Activated naive CD4-positive, alpha-beta T cell (primary cell): ENCODE results near the gene DIO3.
"Not testable (repeated sequence)": the region's sequence is repeated elsewhere in the genome, so short reads cannot be mapped to it uniquely, and the experiment has no call there.

Source experiments
- DNase-seq, 4 experiments: peaks; one replicate each; lab custom pipeline; 2025; lab: John Stamatoyannopoulos, UW

The DIO3 gene

DNA sequence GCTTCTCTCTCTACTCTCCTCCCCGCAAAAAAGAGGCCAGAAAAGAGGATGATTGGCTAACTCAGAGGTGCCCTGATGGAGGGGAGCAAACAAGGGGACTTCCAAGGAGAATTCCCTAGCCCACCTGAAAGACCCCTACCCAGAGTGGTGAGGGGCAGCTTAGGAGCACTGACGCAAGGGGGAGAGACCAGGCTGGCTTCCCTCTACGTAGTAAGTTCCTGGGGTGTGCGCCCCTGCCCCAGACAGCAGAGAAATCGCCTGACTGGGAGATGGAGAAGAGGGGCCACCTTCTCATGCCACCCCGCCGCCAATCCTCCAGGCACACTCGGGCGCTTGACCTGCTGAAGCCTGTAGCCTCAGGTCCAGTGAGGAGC, 2.1 kb upstream of the DIO3 start:
- no peak for DNase-seq

DNA sequence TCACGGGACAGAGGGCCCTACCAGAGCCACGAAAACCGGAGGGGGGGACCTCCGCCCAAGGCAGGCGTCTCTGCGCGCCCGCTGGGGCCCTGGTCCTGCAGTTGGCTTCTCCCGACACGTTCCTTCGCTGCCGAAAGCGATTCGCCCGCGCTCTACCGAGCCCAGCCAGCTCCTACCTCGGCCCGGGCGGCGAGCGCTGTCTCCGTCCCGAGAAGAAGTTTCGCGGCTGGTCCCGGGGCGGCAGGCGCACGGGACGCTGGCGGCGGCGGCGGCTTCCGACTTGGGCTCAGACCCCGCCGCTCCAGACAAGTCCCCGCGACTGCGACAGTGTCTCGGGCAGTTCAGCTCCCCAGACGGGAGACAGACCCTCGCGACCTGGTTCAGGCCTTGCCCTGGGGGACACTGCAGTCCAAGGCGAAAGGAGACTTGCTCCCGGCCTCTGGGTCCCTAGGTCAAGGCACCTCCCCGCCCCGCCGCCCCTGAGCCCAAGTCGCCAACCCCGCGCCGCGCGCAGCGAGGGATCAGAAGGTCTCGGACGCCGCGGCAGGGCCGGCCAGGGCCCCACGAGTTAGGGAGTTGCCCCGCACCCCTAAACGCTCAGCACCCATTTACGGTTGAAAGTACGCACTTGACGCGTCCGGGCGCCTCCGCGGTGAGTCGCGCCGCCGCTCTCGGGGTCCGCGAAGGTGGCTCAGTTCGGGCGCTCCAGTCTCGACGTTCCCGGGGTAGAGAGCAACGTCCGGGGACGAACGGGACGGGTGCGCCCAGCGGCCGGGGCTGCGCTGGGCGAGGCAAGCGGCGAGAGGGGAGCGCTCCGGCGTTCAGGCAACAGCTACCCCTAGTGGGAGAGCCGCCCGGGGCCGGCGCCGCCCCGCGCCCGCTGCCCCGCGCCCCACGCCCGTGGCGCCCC, 1.4 kb upstream of the DIO3 start:
- DNase-seq, result no peak

DNA sequence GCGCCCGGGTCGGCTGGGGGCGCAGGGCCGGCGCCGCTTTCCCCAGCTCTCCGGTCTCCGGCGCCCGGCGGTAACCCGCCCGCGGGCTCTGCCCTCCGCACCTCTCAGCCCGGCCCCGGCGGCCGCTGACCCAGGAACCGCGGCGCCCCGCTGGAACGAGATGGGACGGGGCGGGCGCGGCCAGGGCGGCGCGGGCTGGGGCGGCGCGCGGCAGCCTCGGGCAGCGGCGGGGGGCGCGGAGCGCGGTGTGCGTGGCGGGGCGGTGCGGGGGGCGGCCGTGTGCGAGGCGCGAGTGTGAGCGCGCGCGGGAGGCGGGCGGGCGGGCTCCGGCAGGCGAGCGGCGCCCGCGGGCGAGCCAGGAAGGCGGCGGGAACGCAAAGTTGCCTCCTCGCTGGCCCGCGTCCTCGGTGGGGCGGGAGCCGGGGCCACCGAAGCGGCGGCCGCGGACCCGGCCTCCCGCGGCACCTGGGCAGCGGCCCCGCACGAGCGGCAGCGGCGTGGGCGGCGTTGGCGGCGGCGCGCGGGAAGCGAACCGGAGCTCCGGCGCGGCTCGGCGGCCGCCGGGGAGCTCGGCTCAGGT, 671 bp upstream of the DIO3 start:
- DNase-seq, result no peak

DNA sequence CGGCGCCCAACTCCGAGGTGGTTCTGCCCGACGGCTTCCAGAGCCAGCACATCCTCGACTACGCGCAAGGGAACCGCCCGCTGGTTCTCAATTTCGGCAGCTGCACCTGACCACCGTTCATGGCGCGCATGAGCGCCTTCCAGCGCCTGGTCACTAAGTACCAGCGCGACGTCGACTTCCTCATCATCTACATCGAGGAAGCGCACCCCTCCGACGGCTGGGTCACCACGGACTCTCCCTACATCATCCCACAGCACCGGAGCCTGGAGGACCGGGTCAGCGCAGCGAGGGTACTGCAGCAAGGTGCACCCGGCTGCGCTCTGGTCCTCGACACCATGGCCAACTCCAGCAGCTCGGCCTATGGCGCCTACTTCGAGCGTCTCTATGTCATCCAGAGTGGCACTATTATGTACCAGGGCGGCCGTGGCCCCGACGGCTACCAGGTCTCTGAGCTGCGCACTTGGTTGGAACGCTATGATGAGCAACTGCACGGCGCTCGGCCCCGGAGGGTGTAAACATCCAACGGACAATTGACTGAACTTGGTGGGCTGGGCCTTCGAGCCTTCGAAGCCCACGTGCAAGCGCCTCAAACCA, 699 bp downstream of the DIO3 start:
- no peak for DNase-seq

DNA sequence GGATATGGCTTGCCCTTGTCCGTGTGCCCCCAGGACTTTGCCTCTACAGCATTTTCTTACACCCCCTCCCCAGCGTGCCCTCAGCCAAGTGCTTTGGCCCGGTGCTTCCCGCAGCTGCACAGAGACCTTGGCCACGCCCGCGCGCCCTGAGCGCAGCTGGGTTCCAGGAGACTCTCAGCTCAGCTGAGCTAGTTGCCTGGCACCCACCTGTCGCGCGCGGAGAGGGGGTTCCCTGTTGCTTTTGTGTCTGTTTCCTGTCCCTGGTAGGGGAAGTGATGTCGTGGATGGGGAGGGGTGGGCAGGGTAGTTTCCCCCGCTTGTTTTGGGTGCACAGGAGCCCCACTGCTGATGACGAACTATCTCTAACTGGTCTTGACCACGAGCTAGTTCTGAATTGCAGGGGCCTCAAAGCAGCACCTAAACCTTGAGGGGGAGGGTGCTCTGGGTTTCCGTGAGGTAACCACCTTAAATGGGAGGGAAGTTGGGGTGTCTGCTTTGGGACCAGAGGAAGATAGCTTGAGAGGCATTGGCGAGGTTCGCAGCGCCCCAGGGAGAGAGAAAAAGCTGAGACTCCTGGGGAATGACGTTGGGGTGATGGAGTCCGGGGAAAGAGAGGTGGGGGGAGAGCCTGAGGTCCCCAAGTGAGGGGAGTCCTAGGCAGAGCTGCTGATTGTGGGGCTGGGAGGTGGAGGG, 1.5 kb downstream of the DIO3 start:
- no peak for DNase-seq

DNA sequence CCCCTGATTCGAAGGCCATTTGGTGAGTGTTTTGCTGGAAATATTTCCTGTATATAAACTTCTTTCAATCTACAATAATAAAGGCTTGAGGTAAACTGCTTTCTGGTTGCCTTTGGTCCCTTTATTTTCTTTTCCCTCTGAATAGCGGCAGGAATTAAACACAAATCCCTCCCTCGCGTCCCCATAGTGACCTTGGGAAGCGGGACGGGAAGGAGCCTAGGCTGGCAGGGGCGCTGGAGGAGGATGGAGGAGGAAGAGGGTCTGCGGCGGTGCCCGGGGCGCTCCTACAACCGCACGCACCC, 2.0 kb downstream of the DIO3 start:
- DNase-seq, result no peak

DNA sequence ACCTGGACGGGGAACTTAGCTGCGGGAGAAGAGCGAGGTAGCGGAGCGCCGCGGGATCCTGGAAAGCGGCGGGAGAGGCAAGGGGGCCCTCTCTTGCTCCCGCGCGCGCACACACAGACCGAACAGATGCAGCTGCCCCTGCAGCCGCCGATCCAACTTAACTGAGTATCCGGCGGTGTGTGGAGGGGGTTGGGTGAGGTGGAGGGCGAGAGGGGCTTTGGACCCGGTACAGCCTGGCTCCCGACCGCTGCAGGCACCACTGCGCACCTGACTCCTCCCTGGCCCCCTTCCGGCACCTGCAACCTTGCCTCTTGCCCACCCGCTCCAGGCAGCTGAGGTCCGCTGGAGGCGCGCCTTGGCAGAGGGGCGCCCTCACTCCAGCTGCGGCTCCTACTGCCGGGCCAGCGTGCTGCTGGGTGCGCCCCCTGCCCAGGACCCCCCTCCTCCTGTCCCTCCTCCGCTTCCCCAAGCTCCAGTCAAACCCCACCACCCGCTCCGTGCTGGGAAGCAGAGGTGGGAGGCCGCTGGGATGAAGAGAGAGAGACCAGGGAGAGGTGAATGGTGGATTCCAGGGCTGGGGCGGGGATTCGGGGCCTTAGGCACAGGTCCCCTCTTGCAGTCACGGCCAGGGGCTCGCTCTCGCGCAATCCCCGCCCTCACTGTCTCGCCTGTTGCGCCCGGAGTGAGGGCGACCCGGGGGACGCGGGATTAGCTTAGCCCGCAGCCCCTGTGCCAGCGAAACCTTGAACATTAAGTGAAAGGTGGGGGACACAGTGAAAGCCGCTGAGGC, 2.6 kb downstream of the DIO3 start:
- no peak for DNase-seq

DNA sequence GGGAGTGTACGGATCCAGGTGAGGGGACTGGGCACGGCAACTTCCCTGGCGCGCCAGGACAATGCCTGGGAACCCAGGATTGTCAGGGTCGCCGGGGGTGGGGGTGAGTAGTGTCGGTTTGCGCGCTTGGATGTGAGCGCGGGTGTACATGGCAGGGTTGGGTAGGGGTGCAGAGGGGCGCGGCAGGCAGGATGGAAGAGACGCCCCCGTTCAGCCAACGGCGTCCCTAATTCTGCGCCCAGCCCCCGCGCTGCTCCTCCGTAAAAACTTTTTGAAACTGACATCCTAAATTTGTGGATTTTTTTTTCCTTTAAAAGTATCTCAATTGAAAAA, 3.1 kb downstream of the DIO3 start:
- DNase-seq, result no peak

DNA sequence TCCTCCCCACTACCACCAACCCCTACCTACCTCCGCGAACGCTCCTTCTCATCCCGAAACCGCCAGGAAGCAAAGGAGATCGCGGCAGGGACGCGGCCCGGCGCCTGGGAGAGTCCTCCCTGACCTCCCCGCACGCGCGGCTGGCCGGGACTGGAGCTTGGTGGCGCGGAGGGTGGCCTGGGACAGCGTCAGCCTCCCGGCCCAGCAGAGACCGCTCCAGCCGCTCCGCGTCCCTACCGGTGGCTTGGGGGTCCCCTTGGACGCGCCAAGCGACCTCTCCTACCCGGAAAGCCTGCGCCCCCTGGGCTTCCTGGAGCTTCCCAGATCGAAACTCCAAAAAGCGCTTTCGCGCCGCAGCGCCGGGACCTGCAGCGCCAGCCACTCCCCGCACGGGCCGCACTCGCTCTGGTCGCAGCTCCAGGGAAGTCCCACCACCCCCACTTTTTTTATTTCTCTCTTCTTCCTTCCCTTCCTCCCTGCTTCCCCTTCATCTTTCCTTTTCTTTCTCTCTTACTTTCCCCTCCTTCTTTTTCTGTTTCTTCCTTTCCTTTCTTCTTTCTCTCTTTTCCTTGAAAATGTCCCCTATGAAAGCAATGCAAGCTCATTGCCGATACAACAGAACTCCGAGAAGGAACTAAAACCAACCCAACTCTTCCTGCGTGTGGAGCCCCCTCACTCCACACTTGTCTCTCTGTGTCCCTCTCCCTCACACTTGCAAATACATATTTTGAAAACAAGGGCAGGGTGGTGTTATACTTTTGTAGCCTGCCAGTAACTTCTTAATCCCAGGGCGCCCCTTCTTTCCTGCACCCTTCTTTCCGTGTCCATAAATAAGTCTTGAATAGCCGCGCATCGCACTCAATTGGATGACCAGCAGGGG, 3.8 kb downstream of the DIO3 start:
- DNase-seq, result no peak

DNA sequence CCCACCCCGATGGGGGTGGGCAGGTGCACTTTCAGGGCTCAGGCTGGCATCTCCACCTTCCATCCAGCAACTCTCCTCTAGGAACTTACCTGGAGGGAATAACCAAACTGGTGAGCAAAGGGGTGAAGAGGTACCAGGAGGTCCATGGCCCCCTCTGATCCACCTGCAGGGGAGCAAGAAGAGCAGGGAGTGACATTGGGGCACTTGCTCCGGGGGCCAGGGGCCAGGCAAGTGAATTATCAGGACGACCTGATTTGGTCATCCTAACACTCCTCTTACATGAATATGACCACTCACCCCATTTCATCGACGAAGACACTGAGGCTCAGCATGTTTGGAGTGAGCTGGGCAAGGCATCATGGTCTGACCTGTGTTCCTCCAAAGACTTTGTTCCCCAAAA, 6.0 kb downstream of the DIO3 start:
- DNase-seq, result no peak

DNA sequence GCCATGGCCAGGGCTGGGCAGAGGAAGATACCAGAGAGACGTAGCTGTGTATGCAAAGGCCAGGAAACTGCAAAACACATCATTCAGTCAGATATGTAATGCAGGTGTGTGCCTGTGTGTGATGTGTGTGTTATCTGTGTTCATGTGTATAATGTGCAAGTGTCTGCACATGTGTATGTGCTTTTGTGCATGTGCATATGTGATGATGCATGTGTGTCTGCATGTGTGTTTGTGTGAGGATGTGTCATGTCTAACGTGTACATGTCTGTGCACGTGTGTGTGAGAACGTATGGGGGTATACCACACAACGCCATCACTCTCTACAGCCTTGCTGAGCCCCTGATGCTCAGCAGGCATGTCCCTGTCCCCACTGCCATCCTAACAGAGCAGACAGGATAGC, 9.7 kb downstream of the DIO3 start:
- no peak for DNase-seq

DNA sequence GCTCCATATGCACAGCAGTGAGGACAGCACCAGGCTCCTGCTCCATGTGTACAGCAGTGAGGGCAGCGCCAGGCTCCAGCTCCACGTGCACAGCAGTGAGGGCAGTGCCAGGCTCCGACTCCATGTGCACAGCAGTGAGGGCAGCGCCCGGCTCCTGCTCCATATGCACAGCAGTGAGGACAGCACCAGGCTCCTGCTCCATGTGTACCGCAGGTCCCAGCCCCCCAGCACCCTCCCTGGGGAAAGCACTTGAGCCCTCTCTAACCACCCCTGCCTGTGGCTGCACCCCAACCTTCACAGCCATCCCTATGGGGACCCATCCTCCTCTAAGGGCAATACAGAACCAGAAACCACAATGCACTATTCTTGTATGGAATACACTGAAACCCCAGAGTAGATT, 11.2 kb downstream of the DIO3 start:
- not testable (repeated sequence) for DNase-seq

DNA sequence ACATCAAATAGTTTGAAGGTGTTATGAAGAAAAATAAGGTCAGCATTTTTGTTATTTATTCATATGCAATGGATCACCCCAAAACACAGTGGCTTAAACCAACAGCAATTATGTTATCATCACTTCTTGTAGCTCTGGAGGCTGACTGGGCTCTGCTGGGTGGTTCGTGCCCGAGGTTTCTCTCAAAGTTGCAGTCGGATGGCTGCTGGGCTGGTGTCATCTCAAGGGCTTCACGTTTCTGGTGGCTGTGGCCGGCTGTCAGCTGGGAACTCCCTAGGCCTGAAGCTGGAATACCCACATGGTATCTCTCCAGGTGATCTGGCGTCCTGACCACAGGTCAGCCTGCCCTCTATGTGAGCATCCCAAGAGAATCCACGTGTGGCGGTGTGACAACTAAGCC, 12.0 kb downstream of the DIO3 start:
- DNase-seq, result no peak

DNA sequence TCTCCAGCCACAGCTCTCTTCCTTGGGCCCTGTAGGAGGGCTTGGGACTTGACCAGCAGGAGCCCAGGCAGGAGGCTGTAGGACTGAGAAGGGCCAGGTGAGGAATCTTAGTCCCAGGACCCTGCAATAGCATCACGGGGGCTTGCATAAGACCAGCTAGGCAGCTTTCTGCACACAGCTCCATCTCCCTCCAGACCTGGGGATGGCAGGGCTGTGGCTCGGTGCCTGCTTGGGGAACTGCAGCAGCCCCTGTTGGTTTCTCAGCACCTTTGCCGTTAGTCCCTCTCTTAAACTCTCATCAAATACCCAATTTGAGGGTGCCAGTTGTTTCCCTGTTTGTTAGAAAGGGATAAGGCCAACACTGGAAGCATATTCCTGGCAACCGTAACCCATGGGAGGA, 14.3 kb downstream of the DIO3 start:
- DNase-seq, result no peak

DNA sequence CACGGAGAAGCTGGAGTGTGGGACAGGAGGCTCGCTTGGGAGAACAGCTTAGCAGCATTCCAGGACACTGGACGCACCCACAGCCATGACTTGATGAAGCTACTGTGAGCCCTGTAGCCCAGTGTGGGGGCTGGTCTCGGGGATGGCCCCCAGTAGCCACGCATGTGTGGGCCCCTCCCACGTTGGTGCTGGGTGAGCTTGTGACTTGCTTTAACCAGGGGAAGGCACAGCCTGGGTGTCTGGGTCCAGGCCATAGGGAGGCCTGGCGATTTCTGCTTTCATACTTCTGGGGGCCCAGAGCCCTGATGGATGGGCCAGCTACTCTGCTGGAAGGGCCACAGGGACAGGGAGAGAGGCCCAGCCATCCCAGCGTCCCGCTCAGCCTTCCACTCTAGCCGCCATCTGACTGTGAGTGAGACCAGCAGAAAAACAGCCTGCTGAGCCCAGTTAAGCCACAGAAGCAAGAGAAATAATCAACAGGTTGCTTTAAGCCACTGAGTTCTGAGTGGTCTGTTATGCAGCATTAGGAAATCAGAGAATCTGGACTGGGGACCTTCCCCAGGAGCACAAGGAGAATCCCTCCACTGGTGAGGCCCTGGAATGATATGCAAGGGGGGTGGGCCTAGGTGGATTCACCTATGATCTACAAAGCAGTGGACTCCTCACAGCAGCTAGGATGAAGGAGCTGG, 16.1 kb downstream of the DIO3 start:
- DNase-seq, result no peak

DNA sequence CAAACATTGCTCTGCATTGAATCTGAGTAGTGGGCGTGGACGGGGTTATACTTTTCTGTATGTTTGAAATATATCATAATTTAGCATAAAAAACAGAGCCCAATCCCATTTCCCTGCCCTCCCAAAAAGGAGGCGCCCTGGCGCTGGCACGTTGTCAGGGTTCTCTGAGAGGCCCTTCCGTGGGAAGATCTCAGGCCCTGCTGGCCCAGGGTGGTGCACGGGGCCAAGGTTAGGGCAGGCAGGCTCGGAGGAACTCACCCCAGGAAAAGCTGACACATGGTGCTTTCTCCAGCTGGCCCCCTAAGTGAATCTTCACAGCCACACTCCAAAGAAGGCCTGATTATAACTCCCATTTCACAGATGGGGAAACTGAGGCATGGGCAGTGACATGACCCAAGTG, 17.2 kb downstream of the DIO3 start:
- DNase-seq, result no peak

DNA sequence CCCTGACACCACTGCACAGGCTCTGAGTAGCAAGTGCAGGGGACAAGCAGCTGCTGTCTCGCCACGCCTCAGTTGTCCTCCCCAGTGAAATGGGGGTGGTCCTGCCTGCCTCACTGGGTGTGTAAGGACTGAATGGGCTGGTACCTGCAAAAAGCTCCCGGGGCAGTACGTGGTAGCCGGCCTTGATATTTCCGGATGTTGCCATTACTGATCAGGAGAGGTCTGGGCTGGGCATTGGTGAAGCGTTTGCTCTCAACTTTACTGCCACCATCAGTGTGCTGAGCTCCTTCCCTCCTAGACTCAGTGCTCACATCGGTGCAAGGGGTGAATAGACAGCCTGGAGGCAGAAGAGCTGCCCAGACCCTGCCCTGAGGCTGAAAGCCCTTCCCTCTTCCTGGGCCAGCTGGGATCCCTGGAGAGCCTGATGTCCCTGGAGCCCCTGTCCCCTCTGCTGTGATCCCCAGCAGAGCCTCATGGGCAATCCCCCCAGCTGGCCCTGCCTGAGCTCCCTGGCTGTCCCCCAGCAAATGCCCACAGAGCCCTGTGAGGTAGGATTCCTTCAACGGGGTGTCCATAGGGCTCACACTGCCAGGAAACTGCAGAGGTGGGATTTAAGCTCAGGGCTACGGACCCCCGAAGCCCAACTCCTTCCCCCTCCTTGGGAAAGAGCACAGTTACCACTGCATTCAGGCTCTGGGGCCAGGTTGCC, 18.2 kb downstream of the DIO3 start:
- DNase-seq, result no peak

DNA sequence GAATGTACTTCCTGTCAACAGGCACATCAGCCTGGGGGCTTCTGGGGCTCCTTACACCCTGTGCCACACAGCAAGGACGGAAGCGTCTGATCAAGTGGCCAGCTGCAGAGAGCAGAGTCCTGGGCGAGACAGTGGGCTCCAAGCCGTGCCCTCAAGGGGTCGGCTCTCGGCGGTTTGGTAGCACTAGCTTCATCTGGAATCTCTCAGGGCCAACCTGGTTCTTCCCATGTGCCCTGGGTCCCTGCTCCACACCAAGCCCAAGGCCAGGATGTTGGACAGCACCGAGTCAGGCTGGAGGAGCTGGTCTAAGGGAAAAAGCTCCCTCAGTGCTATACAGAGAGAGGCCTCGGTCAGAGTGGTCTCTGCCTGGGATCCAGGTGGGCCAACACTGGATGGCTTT, 20.5 kb downstream of the DIO3 start:
- no peak for DNase-seq

DNA sequence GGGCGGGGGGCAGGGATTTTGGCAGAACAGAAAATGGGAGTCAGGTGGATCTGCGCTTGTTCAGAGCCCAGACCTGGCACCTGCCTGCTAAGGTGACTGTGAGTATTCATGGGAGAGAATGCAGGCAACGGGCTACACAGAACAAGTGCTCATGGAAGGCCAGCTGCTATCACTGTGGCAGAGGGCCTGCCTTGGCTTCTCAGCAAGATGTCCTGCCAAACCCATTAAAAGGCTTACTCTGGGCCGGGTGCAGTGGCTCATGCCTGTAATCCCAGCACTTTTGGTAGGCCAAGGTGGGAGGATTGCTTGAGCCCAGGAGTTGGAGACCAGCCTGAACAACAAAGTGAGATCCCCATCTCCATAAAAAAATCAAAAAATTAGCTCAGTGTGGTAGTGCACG, 21.0 kb downstream of the DIO3 start:
- no peak for DNase-seq
